ENCODE results near the gene TPRN. TPM values are rescaled to one million over a fixed set of nuclear protein-coding genes. Genes with fewer than 3 reads are reported as not detected.

TPRN gene
- total RNA-seq, 4 donors from 2014 or later, result 0.29 to 17.1 (median 5.5) TPM

DNA sequence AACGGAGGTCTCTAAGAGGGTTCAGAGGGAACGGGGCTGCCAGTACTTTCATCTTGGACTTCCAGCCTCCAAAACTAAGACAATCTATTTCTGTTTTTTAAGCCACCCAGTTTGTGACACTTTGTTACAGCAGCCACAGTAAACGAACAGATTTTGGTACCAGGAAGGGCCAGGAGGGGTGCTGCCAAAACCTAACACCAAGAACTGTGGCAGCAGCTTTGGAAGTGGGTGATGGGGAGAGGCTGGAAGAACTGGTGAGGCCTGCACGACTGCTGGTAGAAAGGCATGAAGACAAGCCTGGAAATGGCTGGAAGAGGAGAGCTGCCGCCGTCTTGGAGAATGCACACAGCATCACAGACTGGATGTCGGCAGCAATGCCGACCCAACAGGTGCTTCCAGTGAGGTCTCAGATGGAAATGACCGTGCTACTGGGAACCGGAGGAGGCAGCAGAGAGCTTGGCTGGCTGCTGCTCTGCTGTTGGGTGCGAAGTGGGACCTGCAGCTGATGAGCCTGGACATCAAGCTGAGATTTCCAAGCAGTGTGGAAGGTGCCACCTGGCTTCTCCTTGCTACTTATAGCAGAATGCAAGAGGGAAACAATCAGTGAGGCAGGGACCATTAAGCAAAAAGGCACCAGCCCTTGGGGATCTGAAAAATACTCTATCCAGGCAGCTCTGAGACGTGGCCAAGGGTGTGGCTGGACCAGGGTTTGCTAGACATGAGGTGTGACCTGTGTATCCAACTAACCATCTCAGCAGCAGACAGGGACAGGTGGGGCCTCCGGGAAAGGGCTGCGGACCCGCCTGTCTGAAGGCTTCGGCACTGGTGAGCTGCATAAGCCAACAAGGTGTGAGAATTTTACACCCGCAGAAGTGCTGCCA lies 24.0 kb downstream of the TPRN start:
- no peaks in the 10 kb centered on the region for H3K36me3 ChIP-seq
- no peak overlapping the region for H3K4me3 ChIP-seq
- no peaks in the 10 kb centered on the region for H3K27me3 ChIP-seq
- no peak for TF ChIP-seq POLR2A (IDR thresholded peaks at IDR 0.05)
- TF ChIP-seq, protein P1, sequence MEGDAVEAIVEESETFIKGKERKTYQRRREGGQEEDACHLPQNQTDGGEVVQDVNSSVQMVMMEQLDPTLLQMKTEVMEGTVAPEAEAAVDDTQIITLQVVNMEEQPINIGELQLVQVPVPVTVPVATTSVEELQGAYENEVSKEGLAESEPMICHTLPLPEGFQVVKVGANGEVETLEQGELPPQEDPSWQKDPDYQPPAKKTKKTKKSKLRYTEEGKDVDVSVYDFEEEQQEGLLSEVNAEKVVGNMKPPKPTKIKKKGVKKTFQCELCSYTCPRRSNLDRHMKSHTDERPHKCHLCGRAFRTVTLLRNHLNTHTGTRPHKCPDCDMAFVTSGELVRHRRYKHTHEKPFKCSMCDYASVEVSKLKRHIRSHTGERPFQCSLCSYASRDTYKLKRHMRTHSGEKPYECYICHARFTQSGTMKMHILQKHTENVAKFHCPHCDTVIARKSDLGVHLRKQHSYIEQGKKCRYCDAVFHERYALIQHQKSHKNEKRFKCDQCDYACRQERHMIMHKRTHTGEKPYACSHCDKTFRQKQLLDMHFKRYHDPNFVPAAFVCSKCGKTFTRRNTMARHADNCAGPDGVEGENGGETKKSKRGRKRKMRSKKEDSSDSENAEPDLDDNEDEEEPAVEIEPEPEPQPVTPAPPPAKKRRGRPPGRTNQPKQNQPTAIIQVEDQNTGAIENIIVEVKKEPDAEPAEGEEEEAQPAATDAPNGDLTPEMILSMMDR (IDR thresholded peaks at IDR 0.05), result peak in 3 of 4 experiments; percentile 12 to 41 (median 33)
- H3K27ac ChIP-seq, result no peak overlapping the region
- intact Hi-C loops (cut with DNase I; ENCODE audit: low total_unique reads), result no loop called here
- DNase-seq, result no peak
- H3K9me3 ChIP-seq, result no peaks in the 10 kb centered on the region
- no peaks in the 10 kb centered on the region for H3K4me1 ChIP-seq

DNA sequence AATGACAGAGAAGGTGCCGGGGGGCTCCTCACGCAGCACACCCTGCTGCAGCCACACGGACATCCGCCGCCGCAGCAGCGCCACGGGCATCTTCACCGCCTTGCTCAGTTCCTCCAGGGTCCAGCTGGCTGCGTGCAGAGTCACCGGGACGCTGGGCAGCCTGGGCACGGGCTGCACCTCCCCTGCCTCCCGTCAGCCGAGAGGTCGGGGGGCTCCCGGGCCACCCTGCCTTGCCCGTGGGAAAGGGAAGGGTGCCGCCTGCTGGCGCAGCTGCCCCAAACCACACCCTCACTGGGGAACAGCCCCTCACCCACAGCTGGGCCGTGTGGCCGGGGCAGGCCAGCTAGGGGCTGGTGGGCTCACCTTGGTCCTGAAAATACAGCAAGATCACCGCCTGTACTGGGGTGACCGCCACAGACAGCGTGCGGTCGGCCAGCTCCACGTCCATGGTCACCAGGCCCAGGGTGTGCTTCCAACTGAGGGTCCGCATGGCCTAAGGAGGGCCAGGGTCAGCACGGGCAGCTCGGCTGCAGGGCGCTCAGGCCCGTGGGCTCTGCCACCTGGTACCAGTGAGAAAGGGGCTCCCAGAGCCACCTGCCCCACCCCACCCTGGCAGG lies 25.1 kb downstream of the TPRN start:
- H3K36me3 ChIP-seq, result no peaks in the 10 kb centered on the region
- H3K27ac ChIP-seq, result no peak overlapping the region
- H3K4me3 ChIP-seq, result no peak overlapping the region
- H3K27me3 ChIP-seq, result no peaks in the 10 kb centered on the region
- H3K4me1 ChIP-seq, result no peaks in the 10 kb centered on the region
- TF ChIP-seq, protein P1 (IDR thresholded peaks at IDR 0.05), result no peak
- TF ChIP-seq POLR2A (IDR thresholded peaks at IDR 0.05), result no peak
- H3K9me3 ChIP-seq, result no peaks in the 10 kb centered on the region
- no peak for DNase-seq
- intact Hi-C loops (cut with DNase I; ENCODE audit: low total_unique reads), result no loop called here

DNA sequence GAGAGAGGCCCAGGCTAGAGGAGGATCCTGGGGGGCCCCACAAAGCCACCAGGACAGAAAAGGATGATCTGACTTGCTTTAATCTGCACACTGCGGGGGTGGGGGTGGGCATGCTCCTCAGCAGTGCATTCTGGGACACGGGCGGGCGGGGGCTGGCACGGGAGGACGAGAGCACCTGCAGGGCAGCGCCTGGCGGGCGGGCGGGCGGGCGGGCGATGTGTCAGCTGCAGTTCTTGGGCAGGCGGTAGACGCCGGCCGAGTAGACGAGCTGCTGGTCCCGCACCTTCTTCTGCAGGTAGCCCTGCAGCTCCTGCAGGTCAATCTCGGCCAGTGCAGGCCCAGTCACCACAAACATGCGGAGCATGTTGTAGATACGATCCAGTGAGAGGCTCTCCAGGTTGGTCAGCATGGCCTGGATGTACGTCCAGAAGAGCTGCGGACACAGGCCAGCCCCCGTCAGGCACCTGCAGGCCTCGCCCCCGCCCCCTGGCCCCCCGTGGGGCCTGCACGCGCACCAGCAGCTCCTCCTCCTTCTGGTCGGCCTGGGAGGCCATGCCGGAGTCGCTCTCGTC lies 25.7 kb downstream of the TPRN start:
- Histone ChIP-seq H3K4me1 (no peaks in the 10 kb centered on the region), H3K9me3 (no peaks in the 10 kb centered on the region), H3K36me3 (no peaks in the 10 kb centered on the region), H3K27me3 (peaks cover 0 to 5% of the 10 kb centered on the region in 2 donors), H3K27ac (no peak overlapping the region), H3K4me3 (no peak overlapping the region)
- TF ChIP-seq POLR2A (IDR thresholded peaks at IDR 0.05), result no peak
- TF ChIP-seq, protein P1 (IDR thresholded peaks at IDR 0.05), result no peak
- intact Hi-C loops (cut with DNase I; ENCODE audit: low total_unique reads), result no loop called here
- DNase-seq, result no peak

DNA sequence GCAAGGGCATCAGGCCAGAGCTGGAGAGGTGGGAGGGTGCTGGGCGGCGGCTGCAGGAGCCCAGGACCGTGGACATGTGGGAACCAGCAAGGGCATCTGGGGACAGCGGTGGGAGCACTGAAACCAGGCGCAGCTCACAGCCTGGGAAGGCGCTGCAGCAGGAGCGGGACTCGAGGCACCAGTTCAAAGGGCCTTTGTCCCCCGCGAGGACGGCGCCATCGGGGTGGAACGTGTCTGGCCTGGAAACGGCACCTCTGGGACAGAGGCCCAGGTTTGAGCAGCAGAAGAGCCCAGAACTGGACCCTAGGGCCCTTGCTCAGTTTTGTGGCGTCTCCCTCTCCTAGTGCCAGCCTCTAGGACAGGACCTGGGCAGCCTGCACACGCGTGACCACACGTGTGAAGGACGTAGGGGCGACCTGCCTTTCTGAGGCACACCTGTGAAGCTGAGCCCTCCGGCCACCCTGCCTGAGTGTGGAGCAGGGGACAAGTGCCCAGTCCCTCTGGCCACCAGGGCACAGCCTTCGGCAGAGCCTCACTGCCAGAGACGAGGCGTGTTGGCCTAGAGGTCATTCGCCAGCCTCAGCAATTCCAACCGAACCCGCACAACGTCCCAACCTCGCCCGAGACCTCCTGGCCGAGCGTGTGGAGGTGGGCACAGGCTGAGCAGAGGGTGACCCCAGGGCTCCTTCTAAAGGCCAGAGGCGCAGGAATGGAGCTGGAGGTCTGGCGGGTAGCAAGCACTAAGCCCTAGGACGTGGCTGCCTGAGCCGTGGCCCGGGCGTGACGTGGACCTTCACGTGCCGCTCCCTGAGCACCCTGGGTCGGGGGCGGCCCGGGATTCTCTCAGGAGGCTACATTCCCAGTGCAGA lies 26.5 kb downstream of the TPRN start:
- H3K4me1 ChIP-seq, result peaks cover 0 to 6% of the 10 kb centered on the region in 2 donors
- no peaks in the 10 kb centered on the region for H3K36me3 ChIP-seq
- no peak for DNase-seq
- peaks cover 5 to 6% of the 10 kb centered on the region in 2 donors for H3K27me3 ChIP-seq
- no peak overlapping the region for H3K27ac ChIP-seq
- H3K4me3 ChIP-seq, result no peak overlapping the region
- H3K9me3 ChIP-seq, result no peaks in the 10 kb centered on the region
- intact Hi-C loops (cut with DNase I; ENCODE audit: low total_unique reads), result no loop called here
- TF ChIP-seq, protein P1 (IDR thresholded peaks at IDR 0.05), result no peak
- no peak for TF ChIP-seq POLR2A (IDR thresholded peaks at IDR 0.05)
